IMR-90 (cell line): ENCODE results near the gene OSBPL6. TPM values are rescaled to one million over a fixed set of nuclear protein-coding genes. Genes with fewer than 3 reads are reported as not detected.

Source experiments
- ATAC-seq: fragments of 200-7000 bp; cut with Tn5 transposase; 2 replicates; pipeline ENCODE4 v1.9.1; 2020; ENCODE audit warnings: low read depth, mild to moderate bottlenecking, moderate library complexity
- BruUV-seq: library from RNA; stranded (reverse); fragments of 400-500 nt; replicated peaks from 2 replicates; lab custom pipeline; 2021; lab: Mats Ljungman, UMichigan
- CTCF ChIA-PET: fragments of 300-600 bp; formaldehyde crosslinking; extraction: SDS; loops from one replicate; lab custom pipeline; 2021; ENCODE audit warnings: antibody characterized with exemption; lab: Yijun Ruan, JAX
- POLR2A ChIA-PET: fragments of 300-600 bp; sonication (Branson Sonifier 250); formaldehyde crosslinking; loops from one replicate; lab custom pipeline; 2022; ENCODE audit warnings: antibody characterized with exemption; ENCODE audit not compliant: unreplicated experiment; lab: Charles Lee
- DNase-seq: peaks from one replicate; pipeline ENCODE4 v3.0.0; 2013
- H2AFZ ChIP-seq: replicated peaks from 2 replicates; pipeline ENCODE3; 2013; ENCODE audit warnings: low read length, mild to moderate bottlenecking; ENCODE audit not compliant: poor library complexity
- H2AK5ac ChIP-seq: 2 replicates; pipeline ENCODE4 v1.6.1; 2013; ENCODE audit warnings: low read depth, low read length, inconsistent platforms
- H2AK9ac ChIP-seq: replicated peaks from 2 replicates; pipeline ENCODE3; 2013; ENCODE audit warnings: mild to moderate bottlenecking, low read depth, low read length, moderate library complexity; ENCODE audit not compliant: poor library complexity
- H2BK120ac ChIP-seq: 2 replicates; pipeline ENCODE4 v1.6.1; 2013; ENCODE audit warnings: low read depth, low read length, inconsistent platforms
- H2BK15ac ChIP-seq: 3 replicates; pipeline ENCODE4 v1.6.1; 2013; ENCODE audit warnings: low read depth, low read length, inconsistent platforms
- H2BK20ac ChIP-seq: 2 replicates; pipeline ENCODE4 v1.6.1; 2013; ENCODE audit warnings: low read depth, mild to moderate bottlenecking, inconsistent platforms, low read length, moderate library complexity
- H2BK5ac ChIP-seq: 2 replicates; pipeline ENCODE4 v1.6.1; 2013; ENCODE audit warnings: mild to moderate bottlenecking, low read depth, low read length, inconsistent platforms; ENCODE audit not compliant: poor library complexity, severe bottlenecking
- H3K14ac ChIP-seq: replicated peaks from 2 replicates; pipeline ENCODE4 v1.6.1; 2013; ENCODE audit warnings: low read depth, low read length, inconsistent platforms
- H3K18ac ChIP-seq: 2 replicates; pipeline ENCODE4 v1.6.1; 2013; ENCODE audit warnings: low read depth, low read length, control low read depth
- H3K23ac ChIP-seq: 2 replicates; pipeline ENCODE4 v1.6.1; 2013; ENCODE audit warnings: low read depth, low read length, inconsistent platforms
- H3K27ac ChIP-seq: 2 replicates; pipeline ENCODE4 v1.5.1; 2013; ENCODE audit warnings: mild to moderate bottlenecking, control low read depth, low read length; ENCODE audit not compliant: insufficient read depth
- H3K27me3 ChIP-seq: 2 replicates; pipeline ENCODE4 v1.6.1; 2013; ENCODE audit warnings: low read length; ENCODE audit not compliant: control insufficient read depth, insufficient read depth
- H3K36me3 ChIP-seq: 2 replicates; pipeline ENCODE4 v1.6.1; 2013; ENCODE audit warnings: low read length, mixed read lengths; ENCODE audit not compliant: control insufficient read depth, insufficient read depth
- H3K4ac ChIP-seq: 2 replicates; pipeline ENCODE4 v1.6.1; 2013; ENCODE audit warnings: low read depth, low read length, inconsistent platforms
- H3K4me1 ChIP-seq: 2 replicates; pipeline ENCODE4 v1.6.1; 2013; ENCODE audit warnings: low read length, mixed read lengths; ENCODE audit not compliant: control insufficient read depth, insufficient read depth
- H3K4me2 ChIP-seq: 2 replicates; pipeline ENCODE4 v1.6.1; 2013; ENCODE audit warnings: low read depth, mild to moderate bottlenecking, control low read depth, low read length, moderate library complexity
- H3K4me3 ChIP-seq: 2 replicates; pipeline ENCODE4 v1.5.1; 2013; ENCODE audit warnings: low read depth, mild to moderate bottlenecking, control low read depth, low read length, moderate library complexity; ENCODE audit not compliant: insufficient read depth
- H3K56ac ChIP-seq: 2 replicates; pipeline ENCODE4 v1.6.1; 2013; ENCODE audit warnings: low read length, inconsistent platforms; ENCODE audit not compliant: insufficient read depth; ENCODE audit errors: extremely low read depth
- H3K79me1 ChIP-seq, 2 experiments: 2 replicates each; pipeline ENCODE4 v1.6.1; 2013; ENCODE audit warnings: low read length in 2 of 2, inconsistent platforms in 1 of 2, low read depth in 1 of 2
- H3K9ac ChIP-seq: 2 replicates; pipeline ENCODE4 v1.6.1; 2013; ENCODE audit warnings: low read depth, low read length, control low read depth
- H3K9me1 ChIP-seq: 2 replicates; pipeline ENCODE4 v1.6.1; 2013; ENCODE audit warnings: low read length, inconsistent platforms; ENCODE audit not compliant: insufficient read depth
- H3K9me3 ChIP-seq: 2 replicates; pipeline ENCODE4 v1.6.1; 2013; ENCODE audit warnings: low read length; ENCODE audit not compliant: control insufficient read depth, insufficient read depth
- H4K20me1 ChIP-seq: 2 replicates; pipeline ENCODE4 v1.6.1; 2013; ENCODE audit warnings: low read length, inconsistent platforms; ENCODE audit not compliant: insufficient read depth
- H4K5ac ChIP-seq: 2 replicates; pipeline ENCODE4 v1.6.1; 2013; ENCODE audit warnings: mild to moderate bottlenecking, low read depth, low read length, control low read depth
- H4K8ac ChIP-seq, 2 experiments: 2 replicates each; pipeline ENCODE4 v1.6.1; 2013; ENCODE audit warnings: low read depth in 2 of 2, low read length in 2 of 2, control low read depth in 1 of 2, inconsistent platforms in 1 of 2
- H4K91ac ChIP-seq: 2 replicates; pipeline ENCODE4 v1.6.1; 2013; ENCODE audit warnings: low read depth, low read length, inconsistent platforms; ENCODE audit not compliant: insufficient read depth
- BHLHE40 ChIP-seq: fragments of 150-350 bp; IDR thresholded peaks from 2 replicates; pipeline ENCODE4 v1.6.1; 2016; ENCODE audit warnings: mild to moderate bottlenecking, low read depth, low read length
- CHD1 ChIP-seq: IDR thresholded peaks from 2 replicates; pipeline ENCODE4 v1.6.1; 2012; ENCODE audit warnings: low read depth, low read length, improper control_type of control experiment
- CTCF ChIP-seq: conservative IDR thresholded peaks from 2 replicates; pipeline ENCODE4 v1.5.1; 2012; ENCODE audit warnings: mild to moderate bottlenecking, low read depth, low read length, improper control_type of control experiment
- ELK1 ChIP-seq: fragments of 150-350 bp; IDR thresholded peaks from 2 replicates; pipeline ENCODE4 v1.6.1; 2016; ENCODE audit warnings: low read depth, mild to moderate bottlenecking, low read length, moderate library complexity, borderline replicate concordance
- POLR2A ChIP-seq: IDR thresholded peaks from 2 replicates; pipeline ENCODE4 v1.6.1; 2012; ENCODE audit warnings: mild to moderate bottlenecking, low read depth, low read length
- RAD21 ChIP-seq: IDR thresholded peaks from 2 replicates; pipeline ENCODE4 v1.6.1; 2012; ENCODE audit warnings: low read length, improper control_type of control experiment
- SMC3 ChIP-seq: fragments of 150-350 bp; IDR thresholded peaks from 2 replicates; pipeline ENCODE4 v1.6.1; 2016; ENCODE audit warnings: low read depth, mild to moderate bottlenecking, antibody characterized with exemption, low read length, moderate library complexity
- USF2 ChIP-seq: fragments of 150-350 bp; IDR thresholded peaks from 2 replicates; pipeline ENCODE4 v1.6.1; 2017; ENCODE audit warnings: mild to moderate bottlenecking, antibody characterized with exemption, low read length, low read depth
- WGBS, 2 experiments: methylation state at CpG; one replicate each; pipeline versions ENCODE4 v1.1.5 to v1.1.7; 2013; ENCODE audit warnings: missing lambda C conversion rate in 2 of 2; ENCODE audit not compliant: insufficient read length in 1 of 2; ENCODE audit errors: extremely low coverage in 2 of 2; 5-methylcytosine and 5-hydroxymethylcytosine counted together
- dilution Hi-C: fragments of 300-500 bp; cut with HindIII; formaldehyde crosslinking; loops from one replicate; pipeline ENCODE4 v1.14.3; 2018; ENCODE audit warnings: low sequenced_read_pairs; ENCODE audit not compliant: unreplicated experiment
- in situ Hi-C: fragments of 300-500 bp; cut with MboI; formaldehyde crosslinking; loops from 3 replicates; pipeline ENCODE4 v1.14.3; 2019; ENCODE audit warnings: low sequenced_read_pairs, inconsistent platforms, mixed read lengths
- intact Hi-C: fragments of 100-400 bp; cut with micrococcal nuclease; formaldehyde crosslinking; loops from 2 replicates; pipeline ENCODE4 v1.10.0; 2022
- polyA plus RNA-seq, 3 experiments: library from polyadenylated mRNA; depleted of rRNA; stranded (reverse); fragments of >200 nt; gene quantifications; 2 replicates each; pipeline ENCODE4 v1.2.3, GENCODE V29; 2012; ENCODE audit warnings: low replicate concordance in 1 of 3
- total RNA-seq: library from RNA; depleted of rRNA; stranded (reverse); fragments of >200 nt; gene quantifications from 2 replicates; pipeline ENCODE4 v1.2.3, GENCODE V29; 2012

OSBPL6 gene
- total and polyA plus RNA-seq, 2 of the 4 experiments (the other 2 are of a cell fraction): 3.2 to 3.7 TPM

- ATAC-seq (no peak), DNase-seq (no peak)
- no peaks in the 10 kb centered on the region; the same call in 1 of the 2 replicates for H3K9me1 ChIP-seq
- dilution Hi-C loops (no loop called here), intact Hi-C loops (no loop called here), in situ Hi-C loops (no loop called here)
- no peak overlapping the region for H3K18ac ChIP-seq
- H3K14ac ChIP-seq: no peak overlapping the region
- no peak for TF ChIP-seq SMC3
- no peak for TF ChIP-seq RAD21
- no peak for TF ChIP-seq POLR2A
- TF ChIP-seq USF2: no peak
- TF ChIP-seq BHLHE40: no peak
- no peak for TF ChIP-seq CHD1
- TF ChIP-seq CTCF: no peak
- TF ChIP-seq ELK1: no peak
- no peaks in the 10 kb centered on the region for H3K27me3 ChIP-seq
- no peak overlapping the region for H3K27ac ChIP-seq
- H2AFZ ChIP-seq: no peak overlapping the region
- no peak overlapping the region for H2BK15ac ChIP-seq
- H4K5ac ChIP-seq: no peak overlapping the region
- H2BK5ac ChIP-seq: no peak overlapping the region
- WGBS, 2 experiments: no CpG with 5 or more reads among the region's 4 CpGs
- H3K4me1 ChIP-seq: no peaks in the 10 kb centered on the region
- no peak overlapping the region for H2BK120ac ChIP-seq
- H2AK9ac ChIP-seq: no peak overlapping the region
- no peak overlapping the region for H4K8ac ChIP-seq
- no TSS peak for BruUV-seq
- no peak overlapping the region for H3K9ac ChIP-seq
- H3K79me1 ChIP-seq: peaks cover 0 to 6% of the 10 kb centered on the region in 2 experiments; a peak in 1 of 4 replicates
- H3K4ac ChIP-seq: no peak overlapping the region
- H2BK20ac ChIP-seq: no peak overlapping the region
- POLR2A ChIA-PET: no interaction called here
- no peaks in the 10 kb centered on the region for H3K9me3 ChIP-seq
- no peak overlapping the region for H2AK5ac ChIP-seq
- H3K23ac ChIP-seq: no peak overlapping the region
- no peaks in the 10 kb centered on the region for H3K36me3 ChIP-seq
- no peak overlapping the region for H3K56ac ChIP-seq
- H4K20me1 ChIP-seq: no peaks in the 10 kb centered on the region
- H3K4me2 ChIP-seq: no peak overlapping the region
- no peak overlapping the region for H4K91ac ChIP-seq
- CTCF ChIA-PET: interaction anchor here (0.7 kb wide), 1 partner anchor 345 kb away, joined by 5 read pairs; no protein-coding TSS in a partner anchor
- H3K4me3 ChIP-seq: no peak overlapping the region
Measured at GRCh38 chr2:178284613-178285286, 90.4 kb downstream of the OSBPL6 start.
